HepG2 (cell line): Measurements from ENCODE around the gene ZNF443. TPM values are rescaled to one million over a fixed set of nuclear protein-coding genes. Genes with fewer than 3 reads are reported as not detected.
"Not testable (repeated sequence)": the region's sequence is repeated elsewhere in the genome, so short reads cannot be mapped to it uniquely, and the experiment has no call there.

ENCODE experiments used
- ATAC-seq: fragments of 200-7000 bp; cut with Tn5 transposase; 3 replicates; pipeline ENCODE4 v1.9.1; 2020; ENCODE audit warnings: mild to moderate bottlenecking, moderate library complexity
- BruUV-seq: library from RNA; stranded (reverse); fragments of 400-500 nt; replicated peaks from 2 replicates; lab custom pipeline; 2021; lab: Mats Ljungman, UMichigan
- CTCF ChIA-PET: fragments of 300-600 bp; formaldehyde crosslinking; extraction: SDS; loops from one replicate; lab custom pipeline; 2021; ENCODE audit warnings: low total read pairs, inconsistent platforms, low intra/inter-chr PET ratio; lab: Yijun Ruan, JAX
- POLR2A ChIA-PET: fragments of 350-600 bp; sonication (Branson Sonifier 250); formaldehyde crosslinking; loops from one replicate; lab custom pipeline; 2020; ENCODE audit warnings: antibody characterized with exemption, inconsistent platforms; lab: Yijun Ruan, JAX
- DNase-seq: peaks from one replicate; pipeline ENCODE4 v3.0.0-alpha.2; 2015; ENCODE audit warnings: low spot score
- FAIRE-seq: peaks from 3 replicates; lab custom pipeline; 2011; peaks lifted over from hg19 to GRCh38; lab: Jason Lieb, UNC
- H2AFZ ChIP-seq: one replicate; pipeline ENCODE4 v1.6.1; 2011; ENCODE audit warnings: low read length, inconsistent platforms
- H3K27ac ChIP-seq: fragments of 300-600 bp; 3 replicates; pipeline ENCODE4 v1.8.0; 2011; ENCODE audit warnings: mixed run types, mild to moderate bottlenecking, mixed read lengths, low read length, inconsistent platforms; ENCODE audit not compliant: insufficient read depth; ENCODE audit errors: extremely low read length
- H3K27me3 ChIP-seq, 2 experiments: fragments of 200-600 bp in 1 of 2; 2 replicates in 1 of 2; 3 replicates in 1 of 2; pipeline versions ENCODE4 v1.6.0 to v1.8.0; 2011; ENCODE audit warnings: low read length in 2 of 2, mild to moderate bottlenecking in 2 of 2, moderate library complexity in 2 of 2, inconsistent platforms in 1 of 2; ENCODE audit not compliant: insufficient read depth in 2 of 2, control insufficient read depth in 1 of 2
- H3K36me3 ChIP-seq, 2 experiments: fragments of 200-600 bp in 1 of 2; replicated peaks in 1 of 2; 2 replicates in 1 of 2; 3 replicates in 1 of 2; pipeline versions ENCODE4 v1.5.1 to v1.8.0; 2011; ENCODE audit warnings: low read length in 2 of 2, inconsistent platforms in 1 of 2; ENCODE audit not compliant: insufficient read depth in 2 of 2, control insufficient read depth in 1 of 2
- H3K4me1 ChIP-seq: 2 replicates; pipeline ENCODE4 v1.5.1; 2012; ENCODE audit warnings: low read length, inconsistent platforms; ENCODE audit not compliant: insufficient read depth
- H3K4me2 ChIP-seq: 2 replicates; pipeline ENCODE4 v1.6.0; 2011; ENCODE audit warnings: low read depth, low read length, inconsistent platforms
- H3K4me3 ChIP-seq, 3 experiments: fragments of 200-600 bp in 1 of 3; sonication (generic), shearing (Covaris generic) in 1 of 3; replicated peaks in 1 of 3; 2 replicates each; pipeline ENCODE4 v1.5.1; 2011 to 2016; ENCODE audit warnings: low read length in 3 of 3, inconsistent platforms in 2 of 3, low read depth in 2 of 3, mild to moderate bottlenecking in 2 of 3, control low read depth in 1 of 3, mixed read lengths in 1 of 3; ENCODE audit not compliant: insufficient read depth in 1 of 3
- H3K79me2 ChIP-seq: one replicate; pipeline ENCODE4 v1.6.1; 2011; ENCODE audit warnings: low read length, inconsistent platforms; ENCODE audit not compliant: insufficient read depth
- H3K9ac ChIP-seq: 2 replicates; pipeline ENCODE4 v1.6.0; 2011; ENCODE audit warnings: mild to moderate bottlenecking, low read depth, low read length, inconsistent platforms; ENCODE audit not compliant: insufficient read depth
- H3K9me3 ChIP-seq: 2 replicates; pipeline ENCODE4 v1.5.1; 2012; ENCODE audit warnings: mild to moderate bottlenecking, low read length
- H4K20me1 ChIP-seq: 2 replicates; pipeline ENCODE4 v1.6.0; 2011; ENCODE audit warnings: inconsistent platforms, mild to moderate bottlenecking, low read length, moderate library complexity; ENCODE audit not compliant: insufficient read depth
- ZNF770 ChIP-seq: sonication (generic); formaldehyde crosslinking; IDR thresholded peaks from 2 replicates; pipeline ENCODE4 v1.5.0; 2020; ENCODE audit warnings: mild to moderate bottlenecking, missing genetic modification reagents
- WGBS: methylation state at CpG from one replicate; pipeline ENCODE4 v1.1.6; 2017; ENCODE audit warnings: low lambda C conversion rate; 5-methylcytosine and 5-hydroxymethylcytosine counted together
- in situ Hi-C: cut with HindIII; loops from 2 replicates; pipeline ENCODE4 v1.10.0; 2017; ENCODE audit warnings: low pct_unique_long_range_greater_than_20kb; ENCODE audit not compliant: extremely low pct_ligation_motif_present
- intact Hi-C: fragments of 100-400 bp; cut with micrococcal nuclease; formaldehyde crosslinking; loops from one replicate; pipeline ENCODE4 v1.10.0; 2022; ENCODE audit not compliant: unreplicated experiment
- polyA plus RNA-seq, 8 experiments: library from polyadenylated mRNA; depleted of rRNA in 3 of 8; stranded (reverse) in 7 of 8; unstranded in 1 of 8; fragments of >200 nt; fragmentation: Illumina TruSeq in 4 of 8; extraction: Trizol in 4 of 8; gene quantifications; 2 replicates each; pipeline versions ENCODE4 v1.2.1 to v1.2.3, GENCODE V29; 2011 to 2016; ENCODE audit warnings: low read depth in 4 of 8, missing spikeins in 1 of 8, mixed read lengths in 1 of 8; ENCODE audit not compliant: insufficient read depth in 1 of 8
- total RNA-seq, 5 experiments: library from RNA; depleted of rRNA; stranded (reverse); fragments of >200 nt; fragmentation: Illumina TruSeq; extraction: Trizol; gene quantifications; 2 replicates each; pipeline ENCODE4 v1.2.3, GENCODE V29; 2016; ENCODE audit warnings: low read depth in 1 of 5

ZNF443 gene
- total and polyA plus RNA-seq, 2 of the 13 experiments (the other 11 are each of a cell fraction or from before 2014, with no cell fraction given), result 3.6 to 19.0 TPM

- BruUV-seq, result no TSS peak
- no peak for ATAC-seq
- CTCF ChIA-PET, result no interaction called here
- no peak overlapping the region for H3K4me2 ChIP-seq
- H3K9me3 ChIP-seq, result peaks cover 45% of the 10 kb centered on the region
- H2AFZ ChIP-seq, result no peak overlapping the region
- no peak overlapping the region for H3K4me3 ChIP-seq
- 96% methylated on average over 3 of the region's 3 CpGs for WGBS
- peaks cover 7 to 15% of the 10 kb centered on the region in 2 experiments; a peak in 4 of 5 replicates for H3K36me3 ChIP-seq
- intact Hi-C loops (no loop called here), in situ Hi-C loops (no loop called here)
- DNase-seq, result no peak
- no peaks in the 10 kb centered on the region for H3K79me2 ChIP-seq
- no peaks in the 10 kb centered on the region for H3K4me1 ChIP-seq
- no peak for TF ChIP-seq ZNF770
- FAIRE-seq, result no peak
- H4K20me1 ChIP-seq, result no peaks in the 10 kb centered on the region
- H3K9ac ChIP-seq, result no peak overlapping the region
- H3K27ac ChIP-seq, result no peak overlapping the region
- H3K27me3 ChIP-seq, result no peaks in the 10 kb centered on the region
- POLR2A ChIA-PET, result no interaction called here
These were observed 23.9 kb upstream of the ZNF443 start for GRCh38 chr19:12464769-12465168.

GRCh38 chr19:12464139-12464538 is 23.3 kb upstream of the ZNF443 start:
- H3K4me3 ChIP-seq, FAIRE-seq, H3K79me2 ChIP-seq, H4K20me1 ChIP-seq, H2AFZ ChIP-seq, H3K9ac ChIP-seq, intact Hi-C loops, H3K27ac ChIP-seq, POLR2A ChIA-PET, H3K4me1 ChIP-seq, H3K4me2 ChIP-seq, ATAC-seq, CTCF ChIA-PET, in situ Hi-C loops, H3K27me3 ChIP-seq, DNase-seq: not testable (repeated sequence)
- Histone ChIP-seq H3K36me3 (peaks cover 7 to 15% of the 10 kb centered on the region in 2 experiments; a peak in 4 of 5 replicates), H3K9me3 (peaks cover 44% of the 10 kb centered on the region)
- BruUV-seq, result TSS peak; percentile 30
- WGBS, result 94% methylated on average over 6 of the region's 6 CpGs
